ENCODE results near the gene ROCK1.

GRCh38 chr18:21071071-21071470, 40.5 kb downstream of the ROCK1 start:
- no peak for TF ChIP-seq CTCF (IDR thresholded peaks at IDR 0.05)
- no peak for TF ChIP-seq EZH2 (IDR thresholded peaks at IDR 0.05; ENCODE audit: borderline replicate concordance, insufficient read depth, low read depth, low read length, poor library complexity, severe bottlenecking)
